H1 (cell line): ENCODE results near the gene GSTA1. TPM values are rescaled to one million over a fixed set of nuclear protein-coding genes. Genes with fewer than 3 reads are reported as not detected.
"Not testable (repeated sequence)": the region's sequence is repeated elsewhere in the genome, so short reads cannot be mapped to it uniquely, and the experiment has no call there.

Experiments
- CTCF ChIA-PET: fragments of 300-600 bp; sonication (Branson Sonifier 250); formaldehyde crosslinking; loops from one replicate; lab custom pipeline; 2021; ENCODE audit not compliant: partially characterized antibody; lab: Charles Lee
- POLR2A ChIA-PET: fragments of 300-600 bp; sonication (Branson Sonifier 250); formaldehyde crosslinking; loops from one replicate; lab custom pipeline; 2021; ENCODE audit warnings: inconsistent platforms; ENCODE audit not compliant: partially characterized antibody; lab: Charles Lee
- DNase-seq, 2 experiments: peaks; one replicate each; pipeline versions ENCODE4 v3.0.0 to v3.0.0-alpha.2; 2010 to 2022; ENCODE audit warnings: low spot score in 2 of 2, low read depth in 1 of 2, mixed read lengths in 1 of 2
- FAIRE-seq: peaks from 2 replicates; lab custom pipeline; 2011; peaks lifted over from hg19 to GRCh38; lab: Jason Lieb, UNC
- H2AFZ ChIP-seq: 2 replicates; pipeline ENCODE4 v1.8.1; 2012; ENCODE audit warnings: low read length, inconsistent platforms
- H2AK5ac ChIP-seq: 2 replicates; pipeline ENCODE4 v1.6.1; 2013; ENCODE audit warnings: low read depth, low read length
- H2BK120ac ChIP-seq: replicated peaks from 2 replicates; pipeline ENCODE3; 2013; ENCODE audit warnings: low read depth, low read length, inconsistent platforms
- H2BK12ac ChIP-seq: 2 replicates; pipeline ENCODE4 v1.6.1; 2013; ENCODE audit warnings: low read depth, low read length
- H2BK15ac ChIP-seq: 2 replicates; pipeline ENCODE4 v1.6.1; 2013; ENCODE audit warnings: low read length
- H2BK20ac ChIP-seq: 2 replicates; pipeline ENCODE4 v1.6.1; 2013; ENCODE audit warnings: low read length
- H2BK5ac ChIP-seq: 2 replicates; pipeline ENCODE4 v1.6.1; 2013; ENCODE audit warnings: low read depth, low read length
- H3K14ac ChIP-seq: 2 replicates; pipeline ENCODE4 v1.6.1; 2013; ENCODE audit warnings: inconsistent platforms; ENCODE audit not compliant: insufficient read length
- H3K18ac ChIP-seq: 2 replicates; pipeline ENCODE4 v1.6.1; 2013; ENCODE audit warnings: low read length; ENCODE audit errors: extremely low read depth
- H3K23ac ChIP-seq: 2 replicates; pipeline ENCODE4 v1.6.1; 2013; ENCODE audit warnings: inconsistent platforms; ENCODE audit not compliant: insufficient read length
- H3K23me2 ChIP-seq: 2 replicates; pipeline ENCODE4 v1.6.1; 2013; ENCODE audit warnings: low read depth, low read length
- H3K27ac ChIP-seq: 2 replicates; pipeline ENCODE4 v1.6.1; 2011; ENCODE audit warnings: low read depth, low read length, inconsistent platforms
- H3K27me3 ChIP-seq, 4 experiments: replicated peaks in 1 of 4; 1 replicate in 1 of 4; 2 replicates in 3 of 4; pipeline versions ENCODE4 v1.6.1 to v1.8.1; 2011 to 2013; ENCODE audit warnings: low read length in 3 of 4, mild to moderate bottlenecking in 3 of 4, inconsistent platforms in 2 of 4, mixed read lengths in 2 of 4, moderate library complexity in 1 of 4; ENCODE audit not compliant: control insufficient read depth in 3 of 4, insufficient read depth in 3 of 4; ENCODE audit errors: extremely low read depth in 1 of 4
- H3K36me3 ChIP-seq, 4 experiments: 2 replicates each; pipeline versions ENCODE4 v1.6.1 to v1.8.1; 2011 to 2013; ENCODE audit warnings: mild to moderate bottlenecking in 4 of 4, low read length in 3 of 4, moderate library complexity in 2 of 4, control low read depth in 1 of 4, inconsistent platforms in 1 of 4; ENCODE audit not compliant: insufficient read depth in 4 of 4, control insufficient read depth in 2 of 4
- H3K4ac ChIP-seq: replicated peaks from 2 replicates; pipeline ENCODE3; 2013; ENCODE audit warnings: low read length, low read depth, mixed read lengths, inconsistent platforms; ENCODE audit not compliant: insufficient read length
- H3K4me1 ChIP-seq, 4 experiments: replicated peaks in 1 of 4; 1 replicate in 1 of 4; 2 replicates in 3 of 4; pipeline versions ENCODE4 v1.6.1 to v1.8.1; 2011 to 2013; ENCODE audit warnings: low read length in 3 of 4, inconsistent platforms in 2 of 4, mixed read lengths in 1 of 4; ENCODE audit not compliant: insufficient read depth in 4 of 4, control insufficient read depth in 3 of 4
- H3K4me2 ChIP-seq, 2 experiments: 2 replicates each; pipeline versions ENCODE4 v1.6.1 to v1.8.1; 2011 to 2013; ENCODE audit warnings: low read depth in 2 of 2, low read length in 2 of 2, control low read depth in 1 of 2, inconsistent platforms in 1 of 2, mild to moderate bottlenecking in 1 of 2; ENCODE audit not compliant: insufficient read depth in 1 of 2
- H3K4me3 ChIP-seq, 4 experiments: fragments of 200-600, 300-600 bp in 1 of 4; sonication (generic), shearing (Covaris generic), sonication (Bioruptor Twin) in 1 of 4; 2 replicates each; pipeline versions ENCODE4 v1.5.1 to v1.8.1; 2011 to 2016; ENCODE audit warnings: low read length in 4 of 4, low read depth in 3 of 4, control low read depth in 2 of 4, inconsistent platforms in 2 of 4, mild to moderate bottlenecking in 2 of 4, mixed read lengths in 1 of 4, moderate library complexity in 1 of 4; ENCODE audit not compliant: insufficient read depth in 2 of 4; ENCODE audit errors: extremely low read depth in 1 of 4
- H3K56ac ChIP-seq: replicated peaks from 2 replicates; pipeline ENCODE3; 2013; ENCODE audit warnings: low read depth, mild to moderate bottlenecking, mixed read lengths, low read length, inconsistent platforms; ENCODE audit not compliant: insufficient read length
- H3K79me1 ChIP-seq: 2 replicates; pipeline ENCODE4 v1.6.1; 2013; ENCODE audit warnings: low read depth, low read length, control low read depth
- H3K79me2 ChIP-seq, 2 experiments: 2 replicates each; pipeline versions ENCODE4 v1.6.1 to v1.8.1; 2012 to 2013; ENCODE audit warnings: low read length in 2 of 2, mild to moderate bottlenecking in 2 of 2, inconsistent platforms in 1 of 2; ENCODE audit not compliant: insufficient read depth in 2 of 2, control insufficient read depth in 1 of 2
- H3K9ac ChIP-seq, 4 experiments: replicated peaks in 1 of 4; 1 replicate in 1 of 4; 2 replicates in 3 of 4; pipeline versions ENCODE4 v1.6.1 to v1.8.1; 2011 to 2013; ENCODE audit warnings: low read depth in 3 of 4, low read length in 3 of 4, control low read depth in 2 of 4, mild to moderate bottlenecking in 2 of 4, moderate library complexity in 2 of 4, inconsistent platforms in 1 of 4; ENCODE audit errors: extremely low read depth in 1 of 4
- H3K9me3 ChIP-seq, 2 experiments: 2 replicates each; pipeline versions ENCODE4 v1.6.1 to v1.8.1; 2012 to 2013; ENCODE audit warnings: mild to moderate bottlenecking in 2 of 2, moderate library complexity in 2 of 2, control low read depth in 1 of 2, inconsistent platforms in 1 of 2, low read depth in 1 of 2, low read length in 1 of 2, mixed read lengths in 1 of 2; ENCODE audit not compliant: insufficient read depth in 2 of 2
- H4K20me1 ChIP-seq, 2 experiments: replicated peaks in 1 of 2; 2 replicates each; pipeline versions ENCODE3 to v1.8.1; 2011 to 2013; ENCODE audit warnings: inconsistent platforms in 2 of 2, low read length in 2 of 2, mild to moderate bottlenecking in 1 of 2; ENCODE audit not compliant: insufficient read depth in 2 of 2, control insufficient read depth in 1 of 2
- H4K5ac ChIP-seq: 2 replicates; pipeline ENCODE4 v1.6.1; 2013; ENCODE audit warnings: low read length, low read depth, mixed read lengths, inconsistent platforms; ENCODE audit not compliant: insufficient read length
- H4K8ac ChIP-seq: 2 replicates; pipeline ENCODE4 v1.8.0; 2013; ENCODE audit warnings: mild to moderate bottlenecking, moderate library complexity, low read length, inconsistent platforms; ENCODE audit not compliant: insufficient read depth; ENCODE audit errors: extremely low read depth
- H4K91ac ChIP-seq: replicated peaks from 2 replicates; pipeline ENCODE3; 2013; ENCODE audit warnings: low read length, mixed read lengths, inconsistent platforms; ENCODE audit not compliant: insufficient read length
- WGBS, 2 experiments: shearing (Covaris generic) in 1 of 2; methylation state at CpG; one replicate each; pipeline versions ENCODE4 v1.1.6 to v1.1.7; 2013 to 2015; ENCODE audit warnings: low lambda C conversion rate in 2 of 2, mixed read lengths in 2 of 2, inconsistent platforms in 1 of 2, low coverage in 1 of 2, missing lambda C conversion rate in 1 of 2; ENCODE audit not compliant: insufficient replicate concordance in 2 of 2, insufficient coverage in 1 of 2, insufficient read length in 1 of 2; ENCODE audit errors: extremely low coverage in 1 of 2, missing lambda C conversion rate in 1 of 2; 5-methylcytosine and 5-hydroxymethylcytosine counted together
- polyA plus RNA-seq, 7 experiments: library from polyadenylated mRNA; depleted of rRNA in 3 of 7; stranded (reverse) in 5 of 7; unstranded in 2 of 7; fragments of >200 nt in 5 of 7; fragments of 200-250 nt in 2 of 7; gene quantifications; 1 replicate in 5 of 7; 2 replicates in 1 of 7; 4 replicates in 1 of 7; pipeline versions ENCODE4 v1.2.1 to v1.2.3, GENCODE V29; 2011 to 2013; ENCODE audit warnings: missing spikeins in 2 of 7, mixed read lengths in 2 of 7
- total RNA-seq: library from RNA; stranded (reverse); fragmentation: NEBNext Ultra II Directional; extraction: Animal tissue kit (Norgen Biotek cat#: 25700); gene quantifications from 2 replicates; pipeline ENCODE4 v1.2.1, GENCODE V29; 2021

GSTA1 gene
- total and polyA plus RNA-seq, 2 of the 8 experiments (the other 6 are each of a cell fraction or from before 2014, with no cell fraction given), result 0.08 TPM; not detected in 1

GRCh38 chr6:52830869-52831268, 27.3 kb upstream of the GSTA1 start:
- H3K9ac ChIP-seq, H3K27me3 ChIP-seq: not testable (repeated sequence)
- peaks cover 6 to 16% of the 10 kb centered on the region in 2 experiments for H3K9me3 ChIP-seq

More at GRCh38 chr6:52830869-52831268, 27.3 kb upstream of the GSTA1 start:
- H3K14ac ChIP-seq, H3K79me2 ChIP-seq, H3K27ac ChIP-seq, H4K8ac ChIP-seq, H2BK15ac ChIP-seq, H2AFZ ChIP-seq, H3K56ac ChIP-seq, H3K23me2 ChIP-seq, DNase-seq, H2BK20ac ChIP-seq, CTCF ChIA-PET, H4K20me1 ChIP-seq, H3K36me3 ChIP-seq, H3K4ac ChIP-seq, H4K5ac ChIP-seq, H3K18ac ChIP-seq, H2BK5ac ChIP-seq, H2AK5ac ChIP-seq, FAIRE-seq, H3K79me1 ChIP-seq, H2BK120ac ChIP-seq, H3K23ac ChIP-seq, POLR2A ChIA-PET, H4K91ac ChIP-seq, H3K4me2 ChIP-seq, H2BK12ac ChIP-seq, H3K4me3 ChIP-seq, H3K4me1 ChIP-seq: not testable (repeated sequence)
- WGBS, 2 experiments, result 87% methylated on average over 3 of the region's 4 CpGs; no CpG with 5 or more reads in 1 of the 2 experiments
